Panc1 (cell line): ENCODE measurements around the gene PMPCB. TPM values are rescaled to one million over a fixed set of nuclear protein-coding genes. Genes with fewer than 3 reads are reported as not detected.

ENCODE experiments used
- ATAC-seq: fragments of 200-7000 bp; cut with Tn5 transposase; 2 replicates; pipeline ENCODE4 v1.9.1; 2020; ENCODE audit warnings: mild to moderate bottlenecking, moderate library complexity
- BruUV-seq: library from RNA; stranded (reverse); fragments of 400-500 nt; replicated peaks from 2 replicates; lab custom pipeline; 2021; lab: Mats Ljungman, UMichigan
- CTCF ChIA-PET: fragments of 300-600 bp; sonication (Branson Sonifier 250); formaldehyde crosslinking; loops from one replicate; lab custom pipeline; 2022; ENCODE audit warnings: antibody characterized with exemption; lab: Charles Lee
- POLR2A ChIA-PET: fragments of 300-600 bp; sonication (Branson Sonifier 250); formaldehyde crosslinking; loops from one replicate; lab custom pipeline; 2022; ENCODE audit warnings: antibody characterized with exemption; lab: Charles Lee
- DNase-seq: peaks from one replicate; pipeline ENCODE4 v3.0.0-alpha.2; 2010; ENCODE audit warnings: low read depth, low spot score
- H3K27ac ChIP-seq: 2 replicates; pipeline ENCODE4 v1.5.1; 2011; ENCODE audit warnings: mild to moderate bottlenecking, low read length, inconsistent platforms
- H3K27me3 ChIP-seq: fragments of 200-500 bp; sonication (Bioruptor generic); 2 replicates; pipeline ENCODE4 v1.6.0; 2014; ENCODE audit warnings: low read length, inconsistent platforms; ENCODE audit not compliant: control insufficient read depth, insufficient read depth
- H3K36me3 ChIP-seq: fragments of 200-500 bp; sonication (Bioruptor generic); 2 replicates; pipeline ENCODE4 v1.5.1; 2014; ENCODE audit warnings: inconsistent platforms, mild to moderate bottlenecking, low read length, moderate library complexity; ENCODE audit not compliant: control insufficient read depth, insufficient read depth
- H3K4me1 ChIP-seq: 2 replicates; pipeline ENCODE4 v1.5.1; 2011; ENCODE audit warnings: inconsistent platforms, mild to moderate bottlenecking, low read length, moderate library complexity; ENCODE audit not compliant: control insufficient read depth, insufficient read depth
- H3K4me3 ChIP-seq, 2 experiments: 2 replicates each; pipeline ENCODE4 v1.5.1; 2011 to 2012; ENCODE audit warnings: low read depth in 2 of 2, low read length in 2 of 2, mild to moderate bottlenecking in 2 of 2, inconsistent platforms in 1 of 2, moderate library complexity in 1 of 2
- H3K9me3 ChIP-seq: fragments of 200-500 bp; sonication (Bioruptor generic); 2 replicates; pipeline ENCODE4 v1.5.1; 2014; ENCODE audit warnings: low read depth, mild to moderate bottlenecking, inconsistent platforms, low read length, moderate library complexity; ENCODE audit not compliant: control insufficient read depth, insufficient read depth
- POLR2AphosphoS5 ChIP-seq: IDR thresholded peaks from 2 replicates; pipeline ENCODE4 v1.6.1; 2012; ENCODE audit warnings: mild to moderate bottlenecking, low read depth, low read length, moderate library complexity
- REST ChIP-seq, 2 experiments: IDR thresholded peaks; 2 replicates each; pipeline ENCODE4 v1.6.1; 2011 to 2012; ENCODE audit warnings: low read depth in 2 of 2, control low read depth in 1 of 2, low read length in 1 of 2, mild to moderate bottlenecking in 1 of 2, moderate library complexity in 1 of 2; ENCODE audit not compliant: insufficient read depth in 1 of 2
- SIN3A ChIP-seq: IDR thresholded peaks from 2 replicates; pipeline ENCODE4 v1.6.1; 2012; ENCODE audit warnings: low read depth, mild to moderate bottlenecking, low read length, moderate library complexity, borderline replicate concordance; ENCODE audit not compliant: insufficient read depth
- TCF7L2 ChIP-seq: IDR thresholded peaks from 2 replicates; pipeline ENCODE4 v1.6.1; 2011; ENCODE audit warnings: mild to moderate bottlenecking, low read depth, low read length, inconsistent platforms
- in situ Hi-C: cut with HindIII; loops from 2 replicates; pipeline ENCODE4 v1.10.0; 2016; ENCODE audit warnings: low sequenced_read_pairs, low pct_unique_long_range_greater_than_20kb
- intact Hi-C: fragments of 100-400 bp; cut with micrococcal nuclease; formaldehyde crosslinking; loops from one replicate; pipeline ENCODE4 v1.10.0; 2022; ENCODE audit not compliant: unreplicated experiment
- total RNA-seq: library from RNA; stranded (reverse); gene quantifications from one replicate; pipeline ENCODE4 v1.2.1, GENCODE V29; 2021; ENCODE audit not compliant: unreplicated experiment
- TF ChIP-seq, protein P1 (sequence below): fragments of 450-650 bp; IDR thresholded peaks from 2 replicates; pipeline ENCODE4 v1.5.1; 2017; ENCODE audit warnings: mild to moderate bottlenecking

The PMPCB gene
- total RNA-seq, 1 experiment from 2014 or later: 61.1 TPM

DNA sequence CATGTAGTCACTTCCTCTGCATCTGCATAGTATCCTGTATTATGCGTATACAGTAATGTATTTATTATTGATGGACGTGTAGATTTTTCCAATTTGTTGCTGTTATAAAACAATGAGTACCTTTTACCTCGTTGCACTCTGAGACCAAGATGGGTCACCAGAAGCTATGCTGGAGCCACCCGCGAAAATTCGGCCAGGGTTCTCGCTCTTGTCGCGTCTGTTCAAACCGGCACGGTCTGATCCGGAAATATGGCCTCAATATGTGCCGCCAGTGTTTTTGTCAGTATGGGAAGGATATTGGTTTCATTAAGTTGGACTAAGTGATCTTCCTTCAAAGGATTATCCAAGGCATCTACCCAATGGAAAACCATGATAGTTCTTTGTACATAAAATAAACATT, 51.2 kb downstream of the PMPCB start:
- H3K9me3 ChIP-seq: no peaks in the 10 kb centered on the region
- in situ Hi-C loops: no loop called here
- peak overlapping the region; percentile 87 for H3K4me3 ChIP-seq
- H3K4me1 ChIP-seq: peaks cover 20% of the 10 kb centered on the region
- TF ChIP-seq REST (IDR thresholded peaks at IDR 0.05; ENCODE audit: insufficient read depth in 1 of 2, low read depth in 2 of 2, low read length in 1 of 2): no peak
- TF ChIP-seq, protein P1, sequence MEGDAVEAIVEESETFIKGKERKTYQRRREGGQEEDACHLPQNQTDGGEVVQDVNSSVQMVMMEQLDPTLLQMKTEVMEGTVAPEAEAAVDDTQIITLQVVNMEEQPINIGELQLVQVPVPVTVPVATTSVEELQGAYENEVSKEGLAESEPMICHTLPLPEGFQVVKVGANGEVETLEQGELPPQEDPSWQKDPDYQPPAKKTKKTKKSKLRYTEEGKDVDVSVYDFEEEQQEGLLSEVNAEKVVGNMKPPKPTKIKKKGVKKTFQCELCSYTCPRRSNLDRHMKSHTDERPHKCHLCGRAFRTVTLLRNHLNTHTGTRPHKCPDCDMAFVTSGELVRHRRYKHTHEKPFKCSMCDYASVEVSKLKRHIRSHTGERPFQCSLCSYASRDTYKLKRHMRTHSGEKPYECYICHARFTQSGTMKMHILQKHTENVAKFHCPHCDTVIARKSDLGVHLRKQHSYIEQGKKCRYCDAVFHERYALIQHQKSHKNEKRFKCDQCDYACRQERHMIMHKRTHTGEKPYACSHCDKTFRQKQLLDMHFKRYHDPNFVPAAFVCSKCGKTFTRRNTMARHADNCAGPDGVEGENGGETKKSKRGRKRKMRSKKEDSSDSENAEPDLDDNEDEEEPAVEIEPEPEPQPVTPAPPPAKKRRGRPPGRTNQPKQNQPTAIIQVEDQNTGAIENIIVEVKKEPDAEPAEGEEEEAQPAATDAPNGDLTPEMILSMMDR: no peak
- no peak for TF ChIP-seq SIN3A
- TF ChIP-seq POLR2AphosphoS5: no peak
- no peak for TF ChIP-seq TCF7L2
- H3K36me3 ChIP-seq: no peaks in the 10 kb centered on the region; the same call in 1 of the 2 replicates
- no peaks in the 10 kb centered on the region for H3K27me3 ChIP-seq
- no peak for ATAC-seq
- ChIA-PET POLR2A (no interaction called here), CTCF (no interaction called here)
- BruUV-seq: no TSS peak
- peak overlapping the region; percentile 95 for H3K27ac ChIP-seq
- intact Hi-C loops: no loop called here
- no peak for DNase-seq

DNA sequence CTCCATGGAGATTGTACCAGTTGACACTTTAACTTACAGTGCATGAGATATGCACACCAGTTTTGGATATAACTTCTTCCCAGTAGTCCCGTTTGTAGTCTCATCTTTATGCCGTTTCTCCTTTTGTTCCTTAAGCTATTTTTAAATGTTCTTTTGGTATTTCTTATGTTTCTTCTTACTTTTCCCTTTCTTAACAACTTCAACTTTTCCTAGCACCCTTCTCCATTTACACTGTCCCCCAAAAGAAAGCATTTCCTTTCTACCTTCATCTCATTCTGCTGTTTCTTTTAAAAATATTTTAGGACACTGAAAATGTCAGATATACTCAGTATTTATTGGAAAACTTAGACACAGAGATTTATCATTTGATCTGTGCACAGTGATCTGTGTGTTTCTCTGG, 51.7 kb downstream of the PMPCB start:
- Histone ChIP-seq H3K27me3 (no peaks in the 10 kb centered on the region), H3K27ac (peak overlapping the region; percentile 95), H3K36me3 (peaks cover 4% of the 10 kb centered on the region), H3K9me3 (no peaks in the 10 kb centered on the region), H3K4me3 (peak overlapping the region; percentile 87; a peak in 3 of 4 replicates), H3K4me1 (peaks cover 19% of the 10 kb centered on the region)
- BruUV-seq: no TSS peak
- TF ChIP-seq TCF7L2 (no peak), REST (IDR thresholded peaks at IDR 0.05; ENCODE audit: insufficient read depth in 1 of 2, low read depth in 2 of 2, low read length in 1 of 2) (no peak), SIN3A (no peak), POLR2AphosphoS5 (no peak)
- TF ChIP-seq, protein P1: no peak
- in situ Hi-C loops (no loop called here), intact Hi-C loops (no loop called here)
- CTCF ChIA-PET: no interaction called here
- POLR2A ChIA-PET: no interaction called here
- DNase-seq (no peak), ATAC-seq (no peak)
